Activated CD4-positive, alpha-beta memory T cell treated with anti-CD3 and anti-CD28 coated beads, Interleukin-2, amount 10 ng/mL, durations not matched to agents 7 days and 5 days (primary cell): ENCODE results near the gene ATAD3B. TPM values are rescaled to one million over a fixed set of nuclear protein-coding genes. Genes with fewer than 3 reads are reported as not detected.
"Not testable (repeated sequence)": the region's sequence is repeated elsewhere in the genome, so short reads cannot be mapped to it uniquely, and the experiment has no call there.

Source experiments
- CTCF ChIA-PET: fragments of 350-600 bp; sonication (Branson Sonifier 250); formaldehyde crosslinking; loops from one replicate; lab custom pipeline; 2021; ENCODE audit warnings: antibody characterized with exemption, inconsistent platforms; lab: Charles Lee
- POLR2A ChIA-PET: fragments of 350-600 bp; sonication (Branson Sonifier 250); formaldehyde crosslinking; loops from one replicate; lab custom pipeline; 2021; ENCODE audit warnings: antibody characterized with exemption; lab: Charles Lee
- DNase-seq: peaks from one replicate; pipeline ENCODE4 v3.0.0-alpha.2; 2020
- H3K27ac Mint-ChIP-seq: one replicate; pipeline ENCODE4 v1.8.0; 2021; ENCODE audit warnings: mild to moderate bottlenecking, mixed read lengths
- H3K27me3 Mint-ChIP-seq: one replicate; pipeline ENCODE4 v1.8.0; 2021; ENCODE audit warnings: mixed read lengths
- H3K36me3 Mint-ChIP-seq: one replicate; pipeline ENCODE4 v1.8.0; 2021; ENCODE audit warnings: low read depth, mixed read lengths
- H3K4me1 Mint-ChIP-seq: one replicate; pipeline ENCODE4 v1.8.0; 2021; ENCODE audit warnings: mixed read lengths
- H3K4me3 Mint-ChIP-seq: one replicate; pipeline ENCODE4 v1.8.0; 2021; ENCODE audit warnings: mild to moderate bottlenecking, mixed read lengths
- H3K9me3 Mint-ChIP-seq: one replicate; pipeline ENCODE4 v1.8.0; 2021; ENCODE audit warnings: mixed read lengths
- total RNA-seq, 2 experiments: library from RNA; stranded (reverse); gene quantifications; one replicate each; pipeline ENCODE4 v1.2.3, GENCODE V29; 2021

Gene ATAD3B
- total RNA-seq, 2 experiments from 2014 or later: 25.5 to 26.9 TPM

DNA sequence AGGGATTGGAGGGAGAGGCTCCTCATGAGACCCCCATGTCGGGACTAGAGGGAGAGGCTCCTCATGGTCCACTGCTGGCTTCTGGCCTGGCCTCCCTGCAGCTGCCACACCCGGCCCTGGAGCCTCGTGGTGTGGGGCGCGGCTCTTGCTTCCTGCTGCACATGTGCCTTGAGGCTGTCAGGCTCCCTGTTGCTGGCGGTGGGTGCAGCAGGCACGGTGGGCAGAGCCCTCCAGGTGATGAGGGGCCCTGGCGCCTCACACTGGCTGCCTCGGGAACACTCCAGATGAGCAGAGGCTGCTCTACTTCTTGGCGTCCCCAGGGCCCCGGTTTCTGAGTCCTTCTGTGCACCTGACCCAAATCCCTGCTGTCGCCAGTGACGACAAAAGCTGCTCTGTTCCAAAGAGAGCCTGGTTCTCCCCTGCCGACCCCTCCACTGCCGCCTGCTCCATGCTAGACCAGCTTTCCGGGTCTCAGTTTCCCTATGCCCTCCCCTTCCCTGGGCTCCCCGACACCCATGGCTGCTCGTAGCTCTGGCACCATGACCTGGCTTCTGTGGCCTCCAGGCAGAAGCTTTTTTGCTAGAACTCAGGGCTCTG is 9.7 kb upstream of the ATAD3B start:
- Mint-ChIP-seq H3K36me3 (no peaks in the 10 kb centered on the region), H3K4me3 (no peak overlapping the region), H3K9me3 (no peaks in the 10 kb centered on the region), H3K27ac (peak overlapping the region; percentile 49), H3K27me3 (no peaks in the 10 kb centered on the region), H3K4me1 (peaks cover 5% of the 10 kb centered on the region)
- POLR2A ChIA-PET: no interaction called here
- no peak for DNase-seq
- CTCF ChIA-PET: no interaction called here

DNA sequence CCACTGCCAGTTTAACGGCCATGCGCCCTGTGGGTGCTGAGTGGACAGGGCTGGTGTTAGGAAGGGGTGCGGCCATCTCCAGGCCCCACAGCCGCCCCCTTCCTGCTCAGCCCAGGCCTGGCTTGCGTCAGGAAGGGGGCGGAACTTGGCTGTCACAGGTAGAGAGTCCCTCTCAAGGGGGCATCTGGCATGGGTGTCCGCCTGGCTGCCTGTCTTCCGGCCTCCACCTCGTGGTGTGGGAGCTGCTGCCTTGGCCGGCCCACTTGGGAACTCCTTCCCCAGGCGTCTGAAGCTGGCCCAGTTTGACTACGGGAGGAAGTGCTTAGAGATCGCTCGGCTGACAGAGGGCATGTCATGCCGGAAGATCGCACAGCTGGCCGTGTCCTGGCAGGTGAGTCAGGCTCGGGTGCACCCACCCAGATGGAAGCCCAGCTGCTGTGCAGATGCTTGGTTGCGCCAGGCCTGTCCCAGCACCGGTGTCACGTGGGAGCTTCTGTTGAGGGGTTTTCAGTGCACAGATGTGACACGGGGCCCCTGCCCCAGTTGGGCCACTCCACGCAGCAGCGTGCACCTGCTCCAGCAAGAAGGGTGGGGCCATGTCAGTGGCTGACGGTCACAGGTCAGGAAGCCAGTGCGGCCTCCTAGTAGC is 9.1 kb upstream of the ATAD3B start:
- H3K36me3 Mint-ChIP-seq: no peaks in the 10 kb centered on the region
- ChIA-PET CTCF (no interaction called here), POLR2A (no interaction called here)
- peak; percentile 22 for DNase-seq
- H3K4me3 Mint-ChIP-seq: peak overlapping the region; percentile 55
- no peaks in the 10 kb centered on the region for H3K27me3 Mint-ChIP-seq
- peaks cover 5% of the 10 kb centered on the region for H3K4me1 Mint-ChIP-seq
- peak overlapping the region; percentile 49 for H3K27ac Mint-ChIP-seq
- H3K9me3 Mint-ChIP-seq: no peaks in the 10 kb centered on the region

DNA sequence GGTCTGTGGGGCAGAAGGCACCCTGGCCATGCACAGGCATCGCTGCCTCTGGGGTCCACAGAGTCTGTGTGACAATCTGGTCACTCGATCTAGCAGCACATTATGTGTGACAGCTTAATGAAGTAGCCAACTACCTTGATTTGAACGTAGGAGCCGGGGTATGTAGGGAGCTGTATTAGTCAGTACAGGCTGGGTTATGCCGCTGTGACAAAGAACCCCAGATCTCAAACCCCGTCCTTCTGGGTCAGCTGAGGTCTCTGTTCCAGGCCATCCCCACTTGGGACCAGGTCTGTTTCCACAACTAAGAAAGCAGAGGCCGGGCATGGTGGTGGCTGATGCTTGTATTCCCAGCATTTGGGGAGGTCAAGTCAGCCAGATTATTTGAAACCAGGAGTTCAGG is 8.3 kb upstream of the ATAD3B start:
- CTCF ChIA-PET: no interaction called here
- H3K27me3 Mint-ChIP-seq: no peaks in the 10 kb centered on the region
- H3K36me3 Mint-ChIP-seq: no peaks in the 10 kb centered on the region
- no peak overlapping the region for H3K27ac Mint-ChIP-seq
- H3K9me3 Mint-ChIP-seq: no peaks in the 10 kb centered on the region
- no peak for DNase-seq
- H3K4me3 Mint-ChIP-seq: no peak overlapping the region
- POLR2A ChIA-PET: no interaction called here
- H3K4me1 Mint-ChIP-seq: peaks cover 5% of the 10 kb centered on the region

DNA sequence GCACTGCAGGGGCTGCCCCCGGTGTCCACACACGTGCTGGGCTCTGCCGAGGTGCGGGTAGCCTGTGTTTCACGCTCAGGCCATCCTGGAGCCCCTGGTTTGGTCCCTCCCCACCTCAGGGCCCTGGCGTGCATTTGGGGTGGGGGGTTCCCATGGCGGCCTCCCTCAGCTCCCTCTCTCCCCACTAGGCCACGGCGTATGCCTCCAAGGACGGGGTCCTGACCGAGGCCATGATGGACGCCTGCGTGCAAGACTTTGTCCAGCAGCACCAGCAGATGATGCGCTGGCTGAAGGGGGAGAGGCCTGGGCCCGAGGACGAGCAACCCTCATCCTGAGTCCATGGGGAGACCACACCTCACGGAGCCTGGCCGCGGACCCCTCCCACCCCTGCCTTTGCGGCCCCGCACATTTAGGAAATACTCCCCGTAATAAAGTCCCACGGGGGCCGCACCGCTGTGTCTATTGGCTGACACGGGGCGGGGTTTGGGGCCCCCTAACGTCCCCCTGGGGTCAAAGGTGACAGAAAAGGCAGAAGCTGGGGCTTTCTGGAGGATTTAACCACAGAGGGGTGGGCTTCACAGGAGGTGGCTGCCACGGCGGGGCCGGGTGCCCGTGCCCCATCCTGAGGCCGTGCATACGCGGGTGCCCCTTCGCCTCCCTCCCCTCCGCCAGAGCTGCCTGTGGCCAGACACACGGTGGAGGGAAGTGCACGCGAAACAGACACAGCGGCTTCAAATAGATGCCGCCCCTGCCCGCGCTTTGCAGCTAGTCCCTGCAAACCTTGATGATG is 3.2 kb upstream of the ATAD3B start:
- H3K4me1 Mint-ChIP-seq: peaks cover 26% of the 10 kb centered on the region
- H3K27ac Mint-ChIP-seq, H3K4me3 Mint-ChIP-seq, CTCF ChIA-PET, POLR2A ChIA-PET, H3K36me3 Mint-ChIP-seq, H3K9me3 Mint-ChIP-seq, DNase-seq, H3K27me3 Mint-ChIP-seq: not testable (repeated sequence)

DNA sequence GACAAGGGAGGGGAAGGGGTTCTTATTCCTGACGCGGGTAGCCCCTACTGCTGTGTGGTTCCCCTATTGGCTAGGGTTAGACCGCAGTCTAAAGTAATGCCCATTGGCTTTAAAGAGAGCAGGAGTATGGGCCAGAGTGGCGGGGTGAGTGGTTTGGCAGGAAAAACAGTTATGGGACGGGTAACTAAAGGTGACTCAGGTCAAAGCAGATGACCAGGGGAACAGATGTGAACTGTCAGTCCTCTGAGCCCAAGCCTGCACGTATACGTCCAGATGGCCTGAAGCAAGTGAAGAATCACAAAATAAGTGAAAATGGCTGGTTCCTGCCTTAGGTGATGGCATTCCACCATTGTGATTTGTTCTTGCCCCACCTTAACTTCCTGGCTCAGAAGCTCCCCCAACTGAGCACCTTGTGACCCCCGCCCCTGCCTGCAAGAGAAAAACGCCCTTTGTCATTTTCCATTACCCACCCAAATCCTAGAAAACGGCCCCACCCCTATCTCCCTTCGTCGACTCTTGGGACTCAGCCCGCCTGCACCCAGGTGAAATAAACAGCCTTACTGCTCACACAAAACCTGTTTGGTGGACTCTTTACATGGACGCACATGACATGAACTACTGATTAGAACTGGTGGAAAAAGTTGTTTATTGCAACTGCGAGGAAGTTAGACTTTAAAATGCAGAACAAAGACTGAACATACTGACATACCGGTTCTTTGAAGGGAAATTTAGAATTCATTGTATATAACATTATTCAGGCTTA is 758 bp upstream of the ATAD3B start:
- ChIA-PET CTCF (interaction anchor here (0.7 to 1.2 kb wide), 2 partner anchors 34 to 145 kb away, joined by 4 read pairs; partner anchors contain the start of gene MIB2), POLR2A (no interaction called here)
- Mint-ChIP-seq H3K27ac (peak overlapping the region; percentile 74), H3K9me3 (no peaks in the 10 kb centered on the region), H3K4me3 (peak overlapping the region; percentile 87), H3K27me3 (no peaks in the 10 kb centered on the region), H3K4me1 (peaks cover 31% of the 10 kb centered on the region), H3K36me3 (no peaks in the 10 kb centered on the region)
- DNase-seq: peak; percentile 26

DNA sequence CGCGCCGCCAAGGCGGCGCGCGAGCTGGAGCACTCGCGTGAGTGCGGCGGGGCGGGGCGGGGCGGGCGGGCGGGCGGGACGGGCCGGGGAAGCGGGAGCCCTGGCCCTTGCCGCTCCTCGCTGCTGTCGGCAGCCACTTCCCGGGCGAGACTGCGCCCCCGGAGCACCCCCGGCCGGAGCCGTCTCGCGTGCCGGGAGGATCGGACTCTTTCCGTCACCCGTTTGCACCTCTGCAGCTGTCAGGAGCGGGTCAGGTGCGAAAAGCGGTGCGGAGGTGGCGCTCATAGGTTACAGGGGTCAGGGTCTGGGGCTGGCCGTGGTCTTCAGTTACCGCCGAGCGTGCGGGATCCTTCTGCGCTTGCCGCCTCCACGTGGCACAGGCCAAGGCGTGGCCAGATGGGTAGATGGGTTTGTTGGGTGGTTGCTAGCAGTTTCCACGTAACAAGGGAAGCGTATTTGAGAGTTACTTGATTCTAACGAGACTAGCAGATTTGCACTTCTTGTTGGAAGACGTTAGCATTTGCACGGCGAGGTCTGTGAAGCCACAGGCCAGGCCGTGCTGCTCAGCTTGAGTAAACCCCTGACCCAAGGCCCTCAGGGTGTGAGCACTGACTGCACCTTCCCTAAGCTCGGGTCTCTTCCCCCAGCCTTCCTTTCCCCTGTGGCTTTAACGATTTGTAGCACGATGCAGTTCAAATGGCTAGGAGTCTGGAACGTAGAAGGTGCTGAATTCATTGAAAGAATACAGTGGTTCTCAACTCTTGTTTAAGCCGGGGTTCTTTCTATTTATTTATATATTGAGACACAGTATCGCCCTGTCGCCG is 700 bp downstream of the ATAD3B start:
- H3K27me3 Mint-ChIP-seq, H3K36me3 Mint-ChIP-seq, CTCF ChIA-PET, H3K9me3 Mint-ChIP-seq, POLR2A ChIA-PET: not testable (repeated sequence)
- peak overlapping the region; percentile 56 for H3K27ac Mint-ChIP-seq
- DNase-seq: peak; percentile 33
- H3K4me3 Mint-ChIP-seq: peak overlapping the region; percentile 77
- peaks cover 30% of the 10 kb centered on the region for H3K4me1 Mint-ChIP-seq

DNA sequence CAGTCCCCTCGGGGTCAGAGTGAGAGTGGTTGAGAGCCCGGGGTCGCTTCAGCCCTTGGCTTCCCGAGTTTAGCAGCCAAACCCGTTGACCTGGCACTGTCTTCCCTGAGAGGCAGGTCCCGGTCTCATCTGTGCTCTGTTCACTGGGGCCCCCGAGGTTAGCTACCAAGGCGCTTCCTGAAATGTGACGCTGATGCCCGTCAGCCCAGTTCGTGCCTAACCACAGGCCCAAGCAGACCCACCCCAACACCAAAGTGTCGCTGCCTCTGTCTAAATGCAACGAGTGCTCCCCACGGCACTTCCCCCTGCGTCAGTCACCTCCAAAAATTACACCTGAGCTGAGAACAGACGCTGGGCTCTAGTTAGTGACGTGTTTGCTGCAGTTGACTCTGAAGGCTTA is 4.4 kb downstream of the ATAD3B start:
- H3K27me3 Mint-ChIP-seq, DNase-seq, CTCF ChIA-PET, H3K27ac Mint-ChIP-seq, POLR2A ChIA-PET, H3K9me3 Mint-ChIP-seq, H3K4me3 Mint-ChIP-seq: not testable (repeated sequence)
- H3K4me1 Mint-ChIP-seq: peaks cover 17% of the 10 kb centered on the region
- H3K36me3 Mint-ChIP-seq: peaks cover 22% of the 10 kb centered on the region

DNA sequence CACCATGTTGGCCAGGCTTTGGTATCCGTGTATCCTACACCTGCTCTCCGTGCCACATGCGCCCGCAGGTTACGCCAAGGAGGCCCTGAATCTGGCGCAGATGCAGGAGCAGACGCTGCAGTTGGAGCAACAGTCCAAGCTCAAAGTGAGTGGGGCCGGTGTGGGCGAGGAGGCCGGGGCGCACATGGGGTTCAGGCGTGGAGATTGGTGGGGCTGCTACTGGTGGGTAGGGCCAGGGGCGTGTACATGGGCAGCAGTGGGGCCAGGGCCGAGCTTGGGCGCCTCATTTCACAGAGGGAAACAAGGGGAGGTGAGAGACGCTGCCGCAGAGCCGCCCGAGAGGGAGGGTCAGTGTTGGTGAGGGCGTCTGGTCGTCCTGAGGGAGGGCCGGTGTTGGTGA is 5.6 kb downstream of the ATAD3B start:
- DNase-seq: no peak
- H3K36me3 Mint-ChIP-seq: peaks cover 22% of the 10 kb centered on the region
- no peaks in the 10 kb centered on the region for H3K9me3 Mint-ChIP-seq
- ChIA-PET POLR2A (no interaction called here), CTCF (no interaction called here)
- H3K27ac Mint-ChIP-seq: no peak overlapping the region
- H3K27me3 Mint-ChIP-seq: no peaks in the 10 kb centered on the region
- H3K4me3 Mint-ChIP-seq: no peak overlapping the region
- peaks cover 15% of the 10 kb centered on the region for H3K4me1 Mint-ChIP-seq

DNA sequence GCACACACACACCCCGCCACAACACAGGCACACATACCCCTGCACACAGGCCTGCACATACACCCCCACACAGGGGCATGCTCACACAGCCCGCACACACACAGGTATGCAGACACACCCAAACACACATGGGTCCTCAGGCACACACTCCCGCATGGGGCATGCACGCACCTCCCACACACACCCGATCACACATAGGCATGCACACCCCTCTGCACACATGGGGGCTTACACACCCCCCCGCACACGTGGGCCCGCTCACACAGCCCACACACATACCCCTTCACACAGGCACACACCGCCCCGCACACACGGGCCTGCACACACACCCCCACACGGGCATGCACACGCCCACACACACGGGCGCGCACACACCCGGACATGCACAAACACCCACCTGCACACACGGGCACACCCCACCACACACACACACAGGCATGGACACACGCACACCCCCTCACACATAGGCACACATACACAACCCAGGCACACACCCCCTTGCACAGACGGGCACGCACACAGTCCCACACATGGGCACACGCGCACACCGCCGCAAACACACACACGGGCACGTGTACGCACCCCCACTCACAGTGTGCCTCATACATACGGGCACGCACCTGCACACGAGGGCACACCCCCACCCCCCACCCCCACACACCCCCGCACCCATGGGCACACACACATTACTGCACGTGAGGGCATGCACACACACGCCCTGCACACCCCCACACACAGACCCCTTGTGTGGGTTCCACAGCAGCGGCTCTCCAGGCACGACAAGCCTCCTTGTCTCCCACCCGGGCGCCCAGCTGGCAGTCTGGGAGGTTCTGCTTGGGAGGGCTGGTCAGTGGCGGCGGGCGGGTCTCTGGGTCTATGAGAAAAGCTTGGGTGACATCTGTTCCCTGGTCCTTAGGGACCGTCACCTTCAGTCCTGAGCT is 8.3 kb downstream of the ATAD3B start:
- POLR2A ChIA-PET: no interaction called here
- Mint-ChIP-seq H3K27me3 (no peaks in the 10 kb centered on the region), H3K4me3 (no peak overlapping the region)

DNA sequence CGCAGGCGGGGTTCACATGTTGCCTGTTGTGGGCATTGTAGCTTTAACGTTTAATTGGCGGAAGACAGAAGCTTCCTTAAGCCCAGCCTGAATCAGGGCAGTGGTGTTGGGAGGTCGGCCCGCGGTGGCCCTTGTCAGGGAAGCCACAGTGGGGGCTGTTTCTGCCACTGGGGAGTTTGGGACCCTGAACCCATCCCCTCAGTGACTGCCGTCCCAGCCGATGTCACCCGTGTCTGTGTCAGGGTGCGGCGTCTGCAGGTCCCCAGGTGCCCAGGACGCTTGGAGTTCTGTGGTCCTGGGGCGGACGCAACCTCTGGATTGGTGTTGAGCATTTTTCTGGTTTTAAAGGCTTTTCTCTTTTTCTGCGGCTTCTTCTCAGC is 8.9 kb downstream of the ATAD3B start:
- CTCF ChIA-PET: not testable (repeated sequence)

More for the DNA sequence above, 8.3 kb downstream of the ATAD3B start:
- Mint-ChIP-seq H3K27ac (no peak overlapping the region), H3K4me1 (peaks cover 2% of the 10 kb centered on the region), H3K9me3 (no peaks in the 10 kb centered on the region), H3K36me3 (peaks cover 22% of the 10 kb centered on the region)
- DNase-seq: no peak
- CTCF ChIA-PET: no interaction called here

DNA sequence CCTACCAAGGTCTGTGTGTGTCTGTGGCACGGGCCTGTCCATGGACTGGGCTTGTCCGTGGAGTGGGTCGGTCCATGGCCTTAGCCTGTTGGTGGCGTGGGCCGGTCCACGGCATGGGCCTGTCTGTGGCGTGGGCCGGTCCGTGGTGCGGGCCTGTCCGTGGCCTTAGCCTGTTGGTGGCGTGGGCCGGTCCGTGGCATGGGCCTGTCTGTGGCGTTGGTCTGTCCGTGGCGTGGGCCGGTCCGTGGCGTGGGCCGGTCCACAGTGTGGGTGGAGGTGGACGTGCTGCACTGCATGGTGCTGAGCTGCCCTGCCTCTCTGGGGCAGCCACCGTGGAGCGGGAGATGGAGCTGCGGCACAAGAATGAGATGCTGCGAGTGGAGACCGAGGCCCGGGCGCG is 10.2 kb downstream of the ATAD3B start:
- peaks cover 22% of the 10 kb centered on the region for H3K36me3 Mint-ChIP-seq
- CTCF ChIA-PET, H3K4me1 Mint-ChIP-seq, H3K9me3 Mint-ChIP-seq, DNase-seq, POLR2A ChIA-PET, H3K27me3 Mint-ChIP-seq, H3K4me3 Mint-ChIP-seq, H3K27ac Mint-ChIP-seq: not testable (repeated sequence)

More for the DNA sequence above, 8.9 kb downstream of the ATAD3B start:
- DNase-seq, H3K27ac Mint-ChIP-seq, H3K9me3 Mint-ChIP-seq, H3K27me3 Mint-ChIP-seq, H3K4me1 Mint-ChIP-seq, POLR2A ChIA-PET, H3K4me3 Mint-ChIP-seq: not testable (repeated sequence)
- H3K36me3 Mint-ChIP-seq: peaks cover 22% of the 10 kb centered on the region

DNA sequence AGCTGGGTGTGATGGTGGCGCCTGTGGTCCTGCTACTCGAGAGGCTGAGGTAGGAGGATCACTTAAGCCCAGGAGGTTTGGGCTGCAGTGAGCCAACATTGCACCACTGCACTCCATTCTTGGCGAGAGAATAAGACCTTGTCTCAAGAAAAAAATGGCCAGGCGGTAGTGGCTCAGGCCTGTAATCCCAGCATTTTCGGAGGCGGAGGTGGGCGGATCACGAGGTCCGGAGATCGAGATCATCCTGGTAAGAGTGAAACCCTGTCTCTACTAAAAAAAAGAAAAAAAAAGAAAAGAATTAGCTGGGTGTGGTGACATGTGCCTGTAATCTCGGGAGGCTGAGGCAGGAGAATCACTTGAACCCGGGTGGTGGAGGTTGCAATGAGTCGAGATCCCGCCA is 11.3 kb downstream of the ATAD3B start:
- no peaks in the 10 kb centered on the region for H3K27me3 Mint-ChIP-seq
- ChIA-PET POLR2A (no interaction called here), CTCF (no interaction called here)
- H3K27ac Mint-ChIP-seq: no peak overlapping the region
- no peaks in the 10 kb centered on the region for H3K4me1 Mint-ChIP-seq
- DNase-seq: no peak
- H3K4me3 Mint-ChIP-seq: no peak overlapping the region
- H3K9me3 Mint-ChIP-seq: no peaks in the 10 kb centered on the region
- peaks cover 21% of the 10 kb centered on the region for H3K36me3 Mint-ChIP-seq
